AML-193 (cell line): Measurements from ENCODE around the gene SSC5D.

Experiments used
- DNase-seq, 2 experiments: peaks; one replicate each; lab custom pipeline; 2025; lab: John Stamatoyannopoulos, UW

The SSC5D gene

DNA sequence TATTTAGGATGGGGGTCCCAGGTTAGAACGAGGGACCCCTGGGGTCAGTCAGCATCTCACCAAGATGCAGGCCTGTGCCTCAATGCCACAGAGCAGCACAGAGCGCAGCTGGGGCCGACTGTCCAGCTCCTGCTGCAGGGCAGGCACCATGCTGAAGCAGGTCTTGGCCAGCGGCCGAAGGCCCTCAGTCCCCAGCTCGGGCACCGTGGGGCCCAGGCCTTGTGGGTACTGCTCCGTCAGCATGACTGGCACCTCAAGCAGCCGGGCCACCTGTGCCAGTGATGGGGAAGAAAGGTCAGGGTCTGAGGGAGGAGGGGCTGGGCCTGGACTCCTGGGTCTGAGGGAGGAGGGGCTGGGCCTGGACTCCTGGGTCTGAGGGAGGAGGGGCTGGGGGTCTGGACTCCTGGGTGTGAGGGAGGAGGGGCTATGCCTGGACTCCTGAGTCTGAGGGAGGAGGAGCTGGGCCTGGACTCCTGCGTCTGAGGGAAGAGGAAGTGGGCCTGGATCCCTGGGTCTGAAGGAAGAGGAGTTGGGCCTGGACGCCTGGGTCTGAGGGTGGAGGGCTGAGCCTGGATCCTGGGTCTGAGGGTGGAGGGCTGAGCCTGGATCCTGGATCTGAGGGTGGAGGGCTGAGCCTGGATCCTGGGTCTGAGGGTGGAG is 32.5 kb upstream of the SSC5D start:
- DNase-seq = no peak

DNA sequence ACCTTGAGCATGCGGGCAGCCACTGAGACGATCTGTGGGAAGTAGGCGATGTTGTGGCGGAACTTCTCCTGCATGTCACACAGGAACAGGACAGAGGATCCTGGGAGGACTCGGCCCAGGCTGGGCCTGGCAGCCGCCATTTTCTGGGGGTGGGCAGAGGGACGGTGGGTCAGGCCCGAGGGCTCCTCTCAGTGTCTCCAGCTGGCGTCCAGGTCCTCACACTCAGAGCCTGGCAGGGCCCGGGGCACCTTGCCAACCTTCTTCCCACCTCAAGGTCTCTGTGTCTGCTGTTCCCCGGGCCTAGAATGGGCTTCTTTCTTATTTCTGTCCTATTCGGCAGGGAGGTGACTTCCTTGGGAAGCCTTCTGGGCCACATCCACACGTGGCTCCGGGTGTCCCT is 31.9 kb upstream of the SSC5D start:
- DNase-seq = no peak

GRCh38 chr19:55457683-55458457 is 30.4 kb upstream of the SSC5D start:
- DNase-seq = no peak

- no peak for DNase-seq
These were observed 28.7 kb upstream of the SSC5D start for GRCh38 chr19:55459551-55459949.

DNA sequence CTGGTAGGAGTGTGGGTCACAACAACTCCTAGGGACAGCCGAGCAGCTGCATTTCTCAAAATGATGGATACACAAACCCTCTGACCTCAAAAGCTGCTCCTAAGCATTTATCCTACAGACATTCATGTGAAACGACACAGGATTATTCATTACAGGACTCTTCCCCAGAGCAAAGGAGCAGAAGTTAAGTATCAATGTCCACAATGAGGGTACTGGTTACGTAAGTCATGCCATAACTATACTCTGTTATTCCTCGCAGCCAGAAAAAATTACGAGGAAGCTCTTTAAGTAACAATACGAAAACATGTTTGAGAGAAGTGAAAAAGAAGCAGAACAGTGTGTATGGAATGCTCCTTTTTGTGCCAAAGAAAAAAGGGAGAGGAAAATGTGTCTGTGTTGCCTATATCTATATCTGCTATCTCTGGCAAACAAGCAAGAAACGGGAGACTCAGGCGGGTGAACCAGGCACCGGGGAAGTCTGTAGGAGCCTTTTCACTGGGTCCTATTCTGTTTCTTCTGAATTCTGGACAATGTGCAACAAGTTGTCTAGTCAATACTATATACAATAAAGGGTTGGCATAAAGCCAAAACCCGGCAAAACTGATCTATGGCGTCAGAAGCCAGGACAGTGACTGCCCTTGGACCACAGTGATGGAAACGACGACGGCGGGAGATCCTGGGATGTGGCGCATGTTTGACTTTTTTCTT is 28.1 kb upstream of the SSC5D start:
- no peak for DNase-seq

DNA sequence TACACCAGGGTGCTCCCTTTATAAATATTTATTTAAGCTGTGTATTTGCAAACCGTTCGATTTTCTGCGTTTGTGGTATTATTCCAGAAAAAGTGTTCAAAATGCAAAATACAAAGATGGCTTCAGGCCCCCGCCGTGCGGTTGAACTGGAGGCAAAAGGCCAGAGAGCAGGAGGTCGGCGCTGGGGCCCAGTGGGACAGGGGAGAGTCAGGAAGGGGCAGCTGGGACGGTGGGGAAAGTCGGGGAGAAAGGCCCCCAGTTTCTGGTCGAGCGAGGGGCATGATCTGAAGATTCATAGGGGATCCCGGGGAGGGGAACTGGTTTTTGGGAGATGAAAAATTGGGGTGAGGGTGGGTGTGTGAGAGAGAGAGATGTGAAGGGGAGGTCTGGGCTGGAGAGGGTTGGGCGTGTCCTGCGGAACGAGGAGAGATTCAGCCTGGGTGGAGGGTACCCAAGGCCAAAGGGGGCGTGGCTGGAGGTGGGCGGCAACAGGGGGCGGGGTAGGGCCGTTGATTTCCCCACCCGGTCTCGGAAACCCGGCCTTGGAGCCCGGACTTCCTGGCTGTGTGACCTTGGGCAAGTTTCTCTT is 27.5 kb upstream of the SSC5D start:
- DNase-seq = peak; percentile 26 to 29

- peak; percentile 97 to 99 for DNase-seq
These were observed 26.8 kb upstream of the SSC5D start, which contains the start of gene ISOC2 for GRCh38 chr19:55461259-55461973. TSS of gene ISOC2 (minus strand) at chr19:55461642. CDS start at chr19:55456486, 5,156 bp downstream.

GRCh38 chr19:55461974-55462626 is 26.1 kb upstream of the SSC5D start:
- peak; percentile 8 to 29 for DNase-seq

- DNase-seq = no peak
These were observed 25.5 kb upstream of the SSC5D start for GRCh38 chr19:55462722-55463121.

DNA sequence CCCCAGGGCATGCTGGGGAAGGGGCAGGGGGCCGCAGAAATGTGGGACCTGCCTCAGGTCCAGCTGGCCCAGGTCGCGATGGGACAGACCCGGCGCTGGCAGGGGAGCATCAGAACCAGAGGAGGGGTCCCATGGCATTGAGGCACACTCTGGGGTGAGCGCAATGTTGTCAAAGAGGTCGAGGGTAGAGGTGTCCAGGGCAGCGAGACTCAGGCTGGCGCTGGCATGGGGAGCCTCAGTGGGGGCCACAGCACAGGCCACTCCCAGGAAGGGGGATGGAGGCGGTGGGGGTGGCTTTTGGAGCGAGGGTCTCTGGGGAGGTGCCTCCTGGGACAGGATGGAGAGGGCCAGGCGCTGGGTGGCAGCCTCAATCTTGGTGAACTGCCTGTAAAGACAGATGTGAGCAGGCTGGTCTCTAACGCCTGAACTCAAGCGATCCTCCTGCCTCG is 24.6 kb upstream of the SSC5D start:
- DNase-seq = no peak

GRCh38 chr19:55464039-55464661 is 24.1 kb upstream of the SSC5D start:
- DNase-seq = no peak

- no peak for DNase-seq
These were observed 23.6 kb upstream of the SSC5D start, which contains the start of gene C19orf85 for GRCh38 chr19:55464662-55465054. TSS of gene C19orf85 (minus strand) at chr19:55464751. CDS start at chr19:55464554, 197 bp downstream.

- no peak for DNase-seq
These were observed 22.6 kb upstream of the SSC5D start for GRCh38 chr19:55465460-55466240.

DNA sequence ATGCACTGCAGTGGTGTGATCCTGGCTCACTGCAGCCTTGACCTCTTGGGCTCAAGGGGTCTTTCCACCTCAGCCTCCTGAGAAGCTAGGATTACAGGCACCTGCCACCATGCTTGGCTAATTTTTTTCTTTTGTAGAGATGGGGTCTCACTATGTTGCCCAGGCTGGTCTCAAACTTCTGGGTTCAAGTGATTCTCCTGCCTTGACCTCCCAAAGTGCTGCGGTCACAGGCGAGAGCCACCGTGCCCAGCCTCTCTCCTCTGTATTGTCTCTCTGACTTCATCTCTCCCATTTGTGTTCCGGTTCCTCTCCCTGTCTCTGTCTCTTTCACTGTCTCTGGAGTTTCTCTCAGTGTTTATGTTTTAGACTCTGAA is 22.0 kb upstream of the SSC5D start:
- DNase-seq = no peak

GRCh38 chr19:55467236-55468053 is 20.8 kb upstream of the SSC5D start:
- peak; percentile 32 to 60 for DNase-seq

- no peak for DNase-seq
These were observed 20.2 kb upstream of the SSC5D start for GRCh38 chr19:55468054-55468393.

GRCh38 chr19:55471266-55471665 is 17.0 kb upstream of the SSC5D start:
- no peak for DNase-seq

- DNase-seq = no peak
These were observed 15.8 kb upstream of the SSC5D start for GRCh38 chr19:55472463-55472862.
